Measurements from ENCODE around the gene AVPR1B.
"Not testable (repeated sequence)": the region's sequence is repeated elsewhere in the genome, so short reads cannot be mapped to it uniquely, and the experiment has no call there.

DNA sequence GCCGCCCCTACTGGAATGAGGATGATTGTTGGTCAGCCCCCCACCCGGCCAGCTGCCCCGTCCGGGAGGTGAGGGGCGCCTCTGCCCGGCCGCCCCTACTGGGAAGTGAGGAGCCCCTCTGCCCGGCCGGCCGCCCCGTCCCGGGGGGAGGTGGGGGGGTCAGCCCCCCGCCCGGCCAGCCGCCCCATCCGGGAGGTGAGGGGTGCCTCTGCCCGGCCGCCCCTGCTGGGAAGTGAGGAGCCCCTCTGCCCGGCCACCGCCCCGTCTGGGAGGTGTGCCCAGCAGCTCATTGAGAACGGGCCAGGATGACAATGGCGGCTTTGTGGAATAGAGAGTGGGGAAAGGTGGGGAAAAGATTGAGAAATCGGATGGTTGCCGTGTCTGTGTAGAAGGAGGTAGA, 52.7 kb downstream of the AVPR1B start:
- TF ChIP-seq POLR2A, EP300 (IDR thresholded peaks at IDR 0.05): not testable (repeated sequence)
- TF ChIP-seq, protein P1, sequence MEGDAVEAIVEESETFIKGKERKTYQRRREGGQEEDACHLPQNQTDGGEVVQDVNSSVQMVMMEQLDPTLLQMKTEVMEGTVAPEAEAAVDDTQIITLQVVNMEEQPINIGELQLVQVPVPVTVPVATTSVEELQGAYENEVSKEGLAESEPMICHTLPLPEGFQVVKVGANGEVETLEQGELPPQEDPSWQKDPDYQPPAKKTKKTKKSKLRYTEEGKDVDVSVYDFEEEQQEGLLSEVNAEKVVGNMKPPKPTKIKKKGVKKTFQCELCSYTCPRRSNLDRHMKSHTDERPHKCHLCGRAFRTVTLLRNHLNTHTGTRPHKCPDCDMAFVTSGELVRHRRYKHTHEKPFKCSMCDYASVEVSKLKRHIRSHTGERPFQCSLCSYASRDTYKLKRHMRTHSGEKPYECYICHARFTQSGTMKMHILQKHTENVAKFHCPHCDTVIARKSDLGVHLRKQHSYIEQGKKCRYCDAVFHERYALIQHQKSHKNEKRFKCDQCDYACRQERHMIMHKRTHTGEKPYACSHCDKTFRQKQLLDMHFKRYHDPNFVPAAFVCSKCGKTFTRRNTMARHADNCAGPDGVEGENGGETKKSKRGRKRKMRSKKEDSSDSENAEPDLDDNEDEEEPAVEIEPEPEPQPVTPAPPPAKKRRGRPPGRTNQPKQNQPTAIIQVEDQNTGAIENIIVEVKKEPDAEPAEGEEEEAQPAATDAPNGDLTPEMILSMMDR (IDR thresholded peaks at IDR 0.05): not testable (repeated sequence)

Data from ovary (tissue), 3 donors.